SH-SY5Y (cell line): ENCODE results near the gene PDE6G.

Source experiments
- GATA2 ChIP-seq: IDR thresholded peaks from 2 replicates; pipeline ENCODE4 v1.6.1; 2011; ENCODE audit warnings: mild to moderate bottlenecking, low read depth, low read length
- GATA3 ChIP-seq: IDR thresholded peaks from 2 replicates; pipeline ENCODE4 v1.6.1; 2011; ENCODE audit warnings: low read depth, mild to moderate bottlenecking, low read length, moderate library complexity

DNA sequence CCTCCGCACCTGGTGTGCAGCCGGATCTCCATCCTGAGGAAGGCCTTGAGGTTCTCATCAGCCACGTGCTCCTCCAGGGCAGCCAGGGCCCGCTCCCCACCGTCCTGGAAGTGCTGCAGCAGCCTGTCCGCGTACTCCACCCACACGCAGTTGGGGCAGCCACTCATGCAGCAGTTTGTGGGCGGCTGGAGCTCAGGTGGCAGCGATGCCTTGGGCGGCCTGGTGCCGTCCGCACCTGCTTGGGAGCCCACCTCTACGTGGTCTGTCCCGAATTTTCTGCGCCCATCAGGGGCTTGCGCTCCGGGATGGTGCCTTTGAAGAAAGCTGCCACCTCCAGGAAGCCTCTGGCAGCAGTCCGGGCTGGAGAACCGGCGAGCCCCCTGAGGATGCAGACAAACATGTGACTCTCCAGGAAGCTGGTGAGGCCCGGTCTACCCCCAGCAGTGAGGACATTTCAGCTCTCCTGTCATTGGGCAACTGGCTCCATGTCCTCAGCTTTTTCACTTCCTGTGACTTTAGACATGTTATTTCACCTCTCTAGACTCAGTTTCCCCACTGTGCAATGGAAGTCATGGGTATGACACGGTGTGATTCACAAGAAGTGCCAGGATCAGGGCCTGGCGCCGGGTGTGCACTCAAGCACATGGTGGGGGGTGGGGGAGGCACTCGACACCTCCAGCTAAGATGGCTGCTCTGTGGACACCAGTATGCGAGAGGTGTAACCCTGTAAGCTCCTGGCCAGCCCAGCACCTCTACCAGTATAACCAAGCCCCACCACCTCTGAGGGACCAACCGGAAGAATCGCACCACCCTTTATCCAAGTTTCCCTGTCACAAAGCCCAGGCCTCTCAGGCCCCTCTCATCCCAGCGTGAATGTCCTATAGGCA lies 9.1 kb upstream of the PDE6G start:
- TF ChIP-seq GATA3 (no peak), GATA2 (no peak)
